IMR-90 (cell line): ENCODE measurements around the gene THSD7B. TPM values are rescaled to one million over a fixed set of nuclear protein-coding genes. Genes with fewer than 3 reads are reported as not detected.

Experiments
- ATAC-seq: fragments of 200-7000 bp; cut with Tn5 transposase; 2 replicates; pipeline ENCODE4 v1.9.1; 2020; ENCODE audit warnings: low read depth, mild to moderate bottlenecking, moderate library complexity
- BruUV-seq: library from RNA; stranded (reverse); fragments of 400-500 nt; replicated peaks from 2 replicates; lab custom pipeline; 2021; lab: Mats Ljungman, UMichigan
- CTCF ChIA-PET: fragments of 300-600 bp; formaldehyde crosslinking; extraction: SDS; loops from one replicate; lab custom pipeline; 2021; ENCODE audit warnings: antibody characterized with exemption; lab: Yijun Ruan, JAX
- POLR2A ChIA-PET: fragments of 300-600 bp; sonication (Branson Sonifier 250); formaldehyde crosslinking; loops from one replicate; lab custom pipeline; 2022; ENCODE audit warnings: antibody characterized with exemption; ENCODE audit not compliant: unreplicated experiment; lab: Charles Lee
- DNase-seq: peaks from one replicate; pipeline ENCODE4 v3.0.0; 2013
- H2AFZ ChIP-seq: replicated peaks from 2 replicates; pipeline ENCODE3; 2013; ENCODE audit warnings: low read length, mild to moderate bottlenecking; ENCODE audit not compliant: poor library complexity
- H2AK5ac ChIP-seq: 2 replicates; pipeline ENCODE4 v1.6.1; 2013; ENCODE audit warnings: low read depth, low read length, inconsistent platforms
- H2AK9ac ChIP-seq: replicated peaks from 2 replicates; pipeline ENCODE3; 2013; ENCODE audit warnings: mild to moderate bottlenecking, low read depth, low read length, moderate library complexity; ENCODE audit not compliant: poor library complexity
- H2BK120ac ChIP-seq: 2 replicates; pipeline ENCODE4 v1.6.1; 2013; ENCODE audit warnings: low read depth, low read length, inconsistent platforms
- H2BK15ac ChIP-seq: 3 replicates; pipeline ENCODE4 v1.6.1; 2013; ENCODE audit warnings: low read depth, low read length, inconsistent platforms
- H2BK20ac ChIP-seq: 2 replicates; pipeline ENCODE4 v1.6.1; 2013; ENCODE audit warnings: low read depth, mild to moderate bottlenecking, inconsistent platforms, low read length, moderate library complexity
- H2BK5ac ChIP-seq: 2 replicates; pipeline ENCODE4 v1.6.1; 2013; ENCODE audit warnings: mild to moderate bottlenecking, low read depth, low read length, inconsistent platforms; ENCODE audit not compliant: poor library complexity, severe bottlenecking
- H3K14ac ChIP-seq: replicated peaks from 2 replicates; pipeline ENCODE4 v1.6.1; 2013; ENCODE audit warnings: low read depth, low read length, inconsistent platforms
- H3K18ac ChIP-seq: 2 replicates; pipeline ENCODE4 v1.6.1; 2013; ENCODE audit warnings: low read depth, low read length, control low read depth
- H3K23ac ChIP-seq: 2 replicates; pipeline ENCODE4 v1.6.1; 2013; ENCODE audit warnings: low read depth, low read length, inconsistent platforms
- H3K27ac ChIP-seq: 2 replicates; pipeline ENCODE4 v1.5.1; 2013; ENCODE audit warnings: mild to moderate bottlenecking, control low read depth, low read length; ENCODE audit not compliant: insufficient read depth
- H3K27me3 ChIP-seq: 2 replicates; pipeline ENCODE4 v1.6.1; 2013; ENCODE audit warnings: low read length; ENCODE audit not compliant: control insufficient read depth, insufficient read depth
- H3K36me3 ChIP-seq: 2 replicates; pipeline ENCODE4 v1.6.1; 2013; ENCODE audit warnings: low read length, mixed read lengths; ENCODE audit not compliant: control insufficient read depth, insufficient read depth
- H3K4ac ChIP-seq: 2 replicates; pipeline ENCODE4 v1.6.1; 2013; ENCODE audit warnings: low read depth, low read length, inconsistent platforms
- H3K4me1 ChIP-seq: 2 replicates; pipeline ENCODE4 v1.6.1; 2013; ENCODE audit warnings: low read length, mixed read lengths; ENCODE audit not compliant: control insufficient read depth, insufficient read depth
- H3K4me2 ChIP-seq: 2 replicates; pipeline ENCODE4 v1.6.1; 2013; ENCODE audit warnings: low read depth, mild to moderate bottlenecking, control low read depth, low read length, moderate library complexity
- H3K4me3 ChIP-seq: 2 replicates; pipeline ENCODE4 v1.5.1; 2013; ENCODE audit warnings: low read depth, mild to moderate bottlenecking, control low read depth, low read length, moderate library complexity; ENCODE audit not compliant: insufficient read depth
- H3K56ac ChIP-seq: 2 replicates; pipeline ENCODE4 v1.6.1; 2013; ENCODE audit warnings: low read length, inconsistent platforms; ENCODE audit not compliant: insufficient read depth; ENCODE audit errors: extremely low read depth
- H3K79me1 ChIP-seq, 2 experiments: 2 replicates each; pipeline ENCODE4 v1.6.1; 2013; ENCODE audit warnings: low read length in 2 of 2, inconsistent platforms in 1 of 2, low read depth in 1 of 2
- H3K9ac ChIP-seq: 2 replicates; pipeline ENCODE4 v1.6.1; 2013; ENCODE audit warnings: low read depth, low read length, control low read depth
- H3K9me1 ChIP-seq: 2 replicates; pipeline ENCODE4 v1.6.1; 2013; ENCODE audit warnings: low read length, inconsistent platforms; ENCODE audit not compliant: insufficient read depth
- H3K9me3 ChIP-seq: 2 replicates; pipeline ENCODE4 v1.6.1; 2013; ENCODE audit warnings: low read length; ENCODE audit not compliant: control insufficient read depth, insufficient read depth
- H4K20me1 ChIP-seq: 2 replicates; pipeline ENCODE4 v1.6.1; 2013; ENCODE audit warnings: low read length, inconsistent platforms; ENCODE audit not compliant: insufficient read depth
- H4K5ac ChIP-seq: 2 replicates; pipeline ENCODE4 v1.6.1; 2013; ENCODE audit warnings: mild to moderate bottlenecking, low read depth, low read length, control low read depth
- H4K8ac ChIP-seq, 2 experiments: 2 replicates each; pipeline ENCODE4 v1.6.1; 2013; ENCODE audit warnings: low read depth in 2 of 2, low read length in 2 of 2, control low read depth in 1 of 2, inconsistent platforms in 1 of 2
- H4K91ac ChIP-seq: 2 replicates; pipeline ENCODE4 v1.6.1; 2013; ENCODE audit warnings: low read depth, low read length, inconsistent platforms; ENCODE audit not compliant: insufficient read depth
- BHLHE40 ChIP-seq: fragments of 150-350 bp; IDR thresholded peaks from 2 replicates; pipeline ENCODE4 v1.6.1; 2016; ENCODE audit warnings: mild to moderate bottlenecking, low read depth, low read length
- CEBPB ChIP-seq: IDR thresholded peaks from 2 replicates; pipeline ENCODE4 v1.6.1; 2012; ENCODE audit warnings: low read depth, low read length, improper control_type of control experiment
- CHD1 ChIP-seq: IDR thresholded peaks from 2 replicates; pipeline ENCODE4 v1.6.1; 2012; ENCODE audit warnings: low read depth, low read length, improper control_type of control experiment
- FOS ChIP-seq: fragments of 150-350 bp; IDR thresholded peaks from 2 replicates; pipeline ENCODE4 v1.6.1; 2016; ENCODE audit warnings: low read depth, low read length
- MAFK ChIP-seq: IDR thresholded peaks from 2 replicates; pipeline ENCODE4 v1.6.1; 2012; ENCODE audit warnings: low read depth, low read length, improper control_type of control experiment
- MAZ ChIP-seq: IDR thresholded peaks from 2 replicates; pipeline ENCODE4 v1.6.1; 2012; ENCODE audit warnings: low read depth, mild to moderate bottlenecking, low read length, improper control_type of control experiment, moderate library complexity, borderline replicate concordance
- MXI1 ChIP-seq: IDR thresholded peaks from 2 replicates; pipeline ENCODE4 v1.6.1; 2012; ENCODE audit warnings: low read depth, mild to moderate bottlenecking, low read length, moderate library complexity, borderline replicate concordance
- NFE2L2 ChIP-seq: fragments of 150-350 bp; IDR thresholded peaks from 2 replicates; pipeline ENCODE4 v1.6.1; 2016; ENCODE audit warnings: low read depth, mild to moderate bottlenecking, low read length
- POLR2A ChIP-seq: IDR thresholded peaks from 2 replicates; pipeline ENCODE4 v1.6.1; 2012; ENCODE audit warnings: mild to moderate bottlenecking, low read depth, low read length
- RAD21 ChIP-seq: IDR thresholded peaks from 2 replicates; pipeline ENCODE4 v1.6.1; 2012; ENCODE audit warnings: low read length, improper control_type of control experiment
- RCOR1 ChIP-seq: IDR thresholded peaks from 2 replicates; pipeline ENCODE4 v1.6.1; 2012; ENCODE audit warnings: mild to moderate bottlenecking, low read length, improper control_type of control experiment; ENCODE audit not compliant: insufficient replicate concordance
- RFX5 ChIP-seq: IDR thresholded peaks from 2 replicates; pipeline ENCODE4 v1.8.0; 2012; ENCODE audit warnings: low read depth, mild to moderate bottlenecking, low read length, moderate library complexity
- SMC3 ChIP-seq: fragments of 150-350 bp; IDR thresholded peaks from 2 replicates; pipeline ENCODE4 v1.6.1; 2016; ENCODE audit warnings: low read depth, mild to moderate bottlenecking, antibody characterized with exemption, low read length, moderate library complexity
- WGBS, 2 experiments: methylation state at CpG; one replicate each; pipeline versions ENCODE4 v1.1.5 to v1.1.7; 2013; ENCODE audit warnings: missing lambda C conversion rate in 2 of 2; ENCODE audit not compliant: insufficient read length in 1 of 2; ENCODE audit errors: extremely low coverage in 2 of 2; 5-methylcytosine and 5-hydroxymethylcytosine counted together
- dilution Hi-C: fragments of 300-500 bp; cut with HindIII; formaldehyde crosslinking; loops from one replicate; pipeline ENCODE4 v1.14.3; 2018; ENCODE audit warnings: low sequenced_read_pairs; ENCODE audit not compliant: unreplicated experiment
- in situ Hi-C: fragments of 300-500 bp; cut with MboI; formaldehyde crosslinking; loops from 3 replicates; pipeline ENCODE4 v1.14.3; 2019; ENCODE audit warnings: low sequenced_read_pairs, inconsistent platforms, mixed read lengths
- intact Hi-C: fragments of 100-400 bp; cut with micrococcal nuclease; formaldehyde crosslinking; loops from 2 replicates; pipeline ENCODE4 v1.10.0; 2022
- polyA plus RNA-seq, 3 experiments: library from polyadenylated mRNA; depleted of rRNA; stranded (reverse); fragments of >200 nt; gene quantifications; 2 replicates each; pipeline ENCODE4 v1.2.3, GENCODE V29; 2012; ENCODE audit warnings: low replicate concordance in 1 of 3
- total RNA-seq: library from RNA; depleted of rRNA; stranded (reverse); fragments of >200 nt; gene quantifications from 2 replicates; pipeline ENCODE4 v1.2.3, GENCODE V29; 2012
- TF ChIP-seq, protein P1 (sequence below): fragments of 150-350 bp; IDR thresholded peaks from 2 replicates; pipeline ENCODE4 v1.6.1; 2017; ENCODE audit warnings: mild to moderate bottlenecking, antibody characterized with exemption, low read length, low read depth
- TF ChIP-seq, protein P2 (sequence below): conservative IDR thresholded peaks from 2 replicates; pipeline ENCODE4 v1.5.1; 2012; ENCODE audit warnings: mild to moderate bottlenecking, low read depth, low read length, improper control_type of control experiment
- TF ChIP-seq, protein P3 (sequence below): fragments of 150-350 bp; IDR thresholded peaks from 2 replicates; pipeline ENCODE4 v1.6.1; 2016; ENCODE audit warnings: low read depth, mild to moderate bottlenecking, low read length, moderate library complexity, borderline replicate concordance

THSD7B gene
- total and polyA plus RNA-seq, 2 of the 4 experiments (the other 2 are of a cell fraction) = not detected

DNA sequence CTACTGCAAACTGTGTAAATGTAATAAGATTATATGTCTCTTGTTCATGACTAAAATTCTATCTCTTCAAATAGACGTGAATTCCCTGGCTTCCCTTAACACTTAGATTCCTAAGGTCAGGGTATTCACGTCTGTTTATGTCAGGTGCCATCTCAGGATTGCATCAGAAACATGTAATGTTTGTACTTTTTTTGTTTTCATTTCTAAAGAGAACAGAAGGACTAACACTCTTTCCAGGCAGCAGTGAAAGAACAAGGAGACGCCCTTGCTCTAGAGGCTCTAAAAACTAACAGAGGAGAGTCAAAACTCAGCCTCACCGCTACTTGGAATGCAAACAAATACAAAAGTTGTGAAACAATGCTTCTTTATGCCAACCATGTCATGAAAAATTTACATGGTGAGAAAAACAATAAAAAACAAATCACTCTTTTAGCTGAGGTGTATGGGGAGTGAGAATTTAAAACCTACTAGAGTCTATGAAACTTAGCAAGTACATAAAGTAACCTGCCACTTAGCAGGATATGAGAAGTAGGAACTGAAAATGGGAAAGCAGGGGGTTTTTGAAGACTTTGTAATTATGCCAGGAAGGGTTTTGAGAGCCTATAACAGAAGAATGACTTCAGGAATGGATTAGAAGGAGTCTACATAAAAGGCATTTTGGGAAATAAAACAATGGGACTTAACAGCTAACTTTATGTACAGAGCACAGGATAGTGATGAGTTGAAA, 522.7 kb downstream of the THSD7B start:
- no peak overlapping the region for H3K4me3 ChIP-seq
- dilution Hi-C loops = no loop called here
- H3K4me2 ChIP-seq = no peak overlapping the region
- H4K5ac ChIP-seq = no peak overlapping the region
- H3K18ac ChIP-seq = no peak overlapping the region
- TF ChIP-seq FOS = no peak
- TF ChIP-seq, protein P1, sequence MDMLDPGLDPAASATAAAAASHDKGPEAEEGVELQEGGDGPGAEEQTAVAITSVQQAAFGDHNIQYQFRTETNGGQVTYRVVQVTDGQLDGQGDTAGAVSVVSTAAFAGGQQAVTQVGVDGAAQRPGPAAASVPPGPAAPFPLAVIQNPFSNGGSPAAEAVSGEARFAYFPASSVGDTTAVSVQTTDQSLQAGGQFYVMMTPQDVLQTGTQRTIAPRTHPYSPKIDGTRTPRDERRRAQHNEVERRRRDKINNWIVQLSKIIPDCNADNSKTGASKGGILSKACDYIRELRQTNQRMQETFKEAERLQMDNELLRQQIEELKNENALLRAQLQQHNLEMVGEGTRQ = no peak
- no peak for TF ChIP-seq CHD1
- TF ChIP-seq BHLHE40 = no peak
- TF ChIP-seq MAZ = no peak
- no peak for TF ChIP-seq MXI1
- no peak for TF ChIP-seq MAFK
- TF ChIP-seq NFE2L2 = no peak
- TF ChIP-seq RAD21 = no peak
- TF ChIP-seq RCOR1 = no peak
- TF ChIP-seq POLR2A = no peak
- TF ChIP-seq, protein P2, sequence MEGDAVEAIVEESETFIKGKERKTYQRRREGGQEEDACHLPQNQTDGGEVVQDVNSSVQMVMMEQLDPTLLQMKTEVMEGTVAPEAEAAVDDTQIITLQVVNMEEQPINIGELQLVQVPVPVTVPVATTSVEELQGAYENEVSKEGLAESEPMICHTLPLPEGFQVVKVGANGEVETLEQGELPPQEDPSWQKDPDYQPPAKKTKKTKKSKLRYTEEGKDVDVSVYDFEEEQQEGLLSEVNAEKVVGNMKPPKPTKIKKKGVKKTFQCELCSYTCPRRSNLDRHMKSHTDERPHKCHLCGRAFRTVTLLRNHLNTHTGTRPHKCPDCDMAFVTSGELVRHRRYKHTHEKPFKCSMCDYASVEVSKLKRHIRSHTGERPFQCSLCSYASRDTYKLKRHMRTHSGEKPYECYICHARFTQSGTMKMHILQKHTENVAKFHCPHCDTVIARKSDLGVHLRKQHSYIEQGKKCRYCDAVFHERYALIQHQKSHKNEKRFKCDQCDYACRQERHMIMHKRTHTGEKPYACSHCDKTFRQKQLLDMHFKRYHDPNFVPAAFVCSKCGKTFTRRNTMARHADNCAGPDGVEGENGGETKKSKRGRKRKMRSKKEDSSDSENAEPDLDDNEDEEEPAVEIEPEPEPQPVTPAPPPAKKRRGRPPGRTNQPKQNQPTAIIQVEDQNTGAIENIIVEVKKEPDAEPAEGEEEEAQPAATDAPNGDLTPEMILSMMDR = no peak
- no peak for TF ChIP-seq RFX5
- TF ChIP-seq, protein P3, sequence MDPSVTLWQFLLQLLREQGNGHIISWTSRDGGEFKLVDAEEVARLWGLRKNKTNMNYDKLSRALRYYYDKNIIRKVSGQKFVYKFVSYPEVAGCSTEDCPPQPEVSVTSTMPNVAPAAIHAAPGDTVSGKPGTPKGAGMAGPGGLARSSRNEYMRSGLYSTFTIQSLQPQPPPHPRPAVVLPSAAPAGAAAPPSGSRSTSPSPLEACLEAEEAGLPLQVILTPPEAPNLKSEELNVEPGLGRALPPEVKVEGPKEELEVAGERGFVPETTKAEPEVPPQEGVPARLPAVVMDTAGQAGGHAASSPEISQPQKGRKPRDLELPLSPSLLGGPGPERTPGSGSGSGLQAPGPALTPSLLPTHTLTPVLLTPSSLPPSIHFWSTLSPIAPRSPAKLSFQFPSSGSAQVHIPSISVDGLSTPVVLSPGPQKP = no peak
- no peak for TF ChIP-seq SMC3
- TF ChIP-seq CEBPB = no peak
- ChIA-PET CTCF (no interaction called here), POLR2A (no interaction called here)
- no peak overlapping the region for H2BK15ac ChIP-seq
- WGBS, 2 experiments = no CpG with 5 or more reads among the region's 4 CpGs
- no peak overlapping the region for H3K9ac ChIP-seq
- no peak overlapping the region for H2BK120ac ChIP-seq
- ATAC-seq (no peak), DNase-seq (no peak)
- no peak overlapping the region for H2AFZ ChIP-seq
- no peaks in the 10 kb centered on the region for H3K79me1 ChIP-seq
- H4K91ac ChIP-seq = no peak overlapping the region
- no peak overlapping the region for H3K27ac ChIP-seq
- no peak overlapping the region for H3K4ac ChIP-seq
- no peak overlapping the region for H3K56ac ChIP-seq
- no peak overlapping the region for H3K14ac ChIP-seq
- no TSS peak for BruUV-seq
- in situ Hi-C loops = no loop called here
- peaks cover 6% of the 10 kb centered on the region for H3K9me3 ChIP-seq
- H2BK5ac ChIP-seq = no peak overlapping the region
- no peaks in the 10 kb centered on the region for H3K4me1 ChIP-seq
- no peaks in the 10 kb centered on the region for H3K9me1 ChIP-seq
- H4K20me1 ChIP-seq = no peaks in the 10 kb centered on the region
- no peak overlapping the region for H4K8ac ChIP-seq
- no peak overlapping the region for H2AK5ac ChIP-seq
- no peak overlapping the region for H3K23ac ChIP-seq
- no peak overlapping the region for H2BK20ac ChIP-seq
- H3K27me3 ChIP-seq = no peaks in the 10 kb centered on the region
- no peak overlapping the region for H2AK9ac ChIP-seq
- no peaks in the 10 kb centered on the region for H3K36me3 ChIP-seq
- intact Hi-C loops = no loop called here
